Activated naive CD8-positive, alpha-beta T cell treated with anti-CD3 and anti-CD28 coated beads, Interleukin-2, amount 50 U/mL, for 24 hours (primary cell): ENCODE results near the gene F10.

Experiments
- ATAC-seq: fragments of 150-1000 bp; cut with Tn5 transposase; one replicate; pipeline ENCODE4 v1.10.0; 2021
- DNase-seq: peaks from one replicate; pipeline ENCODE4 v3.0.0; 2021
- H3K27ac Mint-ChIP-seq: one replicate; pipeline ENCODE4 v1.8.0; 2021; ENCODE audit warnings: mild to moderate bottlenecking, mixed read lengths
- H3K27me3 Mint-ChIP-seq: one replicate; pipeline ENCODE4 v1.8.0; 2021; ENCODE audit warnings: mixed read lengths
- H3K36me3 Mint-ChIP-seq: one replicate; pipeline ENCODE4 v1.8.0; 2021; ENCODE audit warnings: low read depth, mixed read lengths
- H3K4me1 Mint-ChIP-seq: one replicate; pipeline ENCODE4 v1.8.0; 2021; ENCODE audit warnings: mixed read lengths
- H3K4me3 Mint-ChIP-seq: one replicate; pipeline ENCODE4 v1.8.0; 2021; ENCODE audit warnings: mild to moderate bottlenecking, moderate library complexity, mixed read lengths
- H3K9me3 Mint-ChIP-seq: one replicate; pipeline ENCODE4 v1.8.0; 2021; ENCODE audit warnings: mixed read lengths

F10 gene

GRCh38 chr13:113083022-113083373, 39.6 kb upstream of the F10 start:
- ATAC-seq (no peak), DNase-seq (no peak)
- Mint-ChIP-seq H3K4me1 (no peaks in the 10 kb centered on the region), H3K4me3 (no peak overlapping the region), H3K27ac (no peak overlapping the region), H3K9me3 (no peaks in the 10 kb centered on the region), H3K27me3 (no peaks in the 10 kb centered on the region), H3K36me3 (no peaks in the 10 kb centered on the region)

GRCh38 chr13:113083402-113084061, 39.1 kb upstream of the F10 start:
- Mint-ChIP-seq H3K27me3 (no peaks in the 10 kb centered on the region), H3K36me3 (no peaks in the 10 kb centered on the region), H3K4me3 (no peak overlapping the region), H3K27ac (no peak overlapping the region), H3K9me3 (no peaks in the 10 kb centered on the region), H3K4me1 (no peaks in the 10 kb centered on the region)
- ATAC-seq (no peak), DNase-seq (no peak)

DNA sequence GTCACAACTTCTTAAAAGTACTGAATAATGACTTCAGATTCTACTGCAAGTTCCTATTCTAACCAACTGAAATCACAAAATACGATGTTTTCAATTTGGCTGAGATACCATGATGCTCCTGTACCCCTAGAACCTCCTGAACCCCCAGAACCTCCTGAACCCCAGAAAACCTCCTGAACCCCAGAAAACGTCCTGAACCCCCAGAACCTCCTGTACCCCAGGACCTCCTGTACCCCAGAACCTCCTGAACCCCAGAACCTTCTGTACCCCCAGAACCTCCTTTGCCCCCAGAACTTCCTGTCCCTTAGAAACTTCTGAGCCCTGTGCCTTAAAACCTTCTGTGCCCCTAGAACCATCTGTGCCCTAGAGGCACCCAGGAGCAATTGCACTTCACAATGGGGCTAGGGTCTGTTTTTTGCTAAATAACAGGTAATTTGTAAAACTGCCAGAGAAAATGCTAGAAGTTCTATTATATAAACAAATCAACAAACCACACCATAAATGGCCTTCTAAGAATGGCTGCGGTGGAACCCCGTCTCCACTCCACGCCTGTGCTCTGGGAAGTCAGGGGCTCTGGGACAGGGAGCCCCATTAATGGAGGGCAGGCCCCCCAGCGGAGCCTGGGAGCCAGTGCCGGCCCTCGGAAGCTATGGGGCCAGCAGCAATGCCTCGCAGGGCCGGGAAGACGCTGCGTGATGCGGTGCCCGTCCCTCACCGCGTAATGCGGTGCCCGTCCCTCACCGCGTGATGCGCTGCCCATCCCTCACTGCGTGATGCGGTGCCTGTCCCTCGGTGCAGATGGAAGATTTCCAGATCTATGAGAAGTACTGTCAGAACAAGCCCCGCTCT, 38.3 kb upstream of the F10 start:
- no peaks in the 10 kb centered on the region for H3K4me1 Mint-ChIP-seq
- H3K4me3 Mint-ChIP-seq, result no peak overlapping the region
- H3K9me3 Mint-ChIP-seq, result no peaks in the 10 kb centered on the region
- DNase-seq, result no peak
- ATAC-seq, result no peak
- no peak overlapping the region for H3K27ac Mint-ChIP-seq
- H3K27me3 Mint-ChIP-seq, result no peaks in the 10 kb centered on the region
- H3K36me3 Mint-ChIP-seq, result no peaks in the 10 kb centered on the region

GRCh38 chr13:113084943-113085540, 37.6 kb upstream of the F10 start:
- no peak overlapping the region for H3K27ac Mint-ChIP-seq
- H3K4me1 Mint-ChIP-seq, result no peaks in the 10 kb centered on the region
- H3K4me3 Mint-ChIP-seq, result no peak overlapping the region
- ATAC-seq (no peak), DNase-seq (no peak)
- no peaks in the 10 kb centered on the region for H3K27me3 Mint-ChIP-seq
- H3K9me3 Mint-ChIP-seq, result no peaks in the 10 kb centered on the region
- H3K36me3 Mint-ChIP-seq, result no peaks in the 10 kb centered on the region

DNA sequence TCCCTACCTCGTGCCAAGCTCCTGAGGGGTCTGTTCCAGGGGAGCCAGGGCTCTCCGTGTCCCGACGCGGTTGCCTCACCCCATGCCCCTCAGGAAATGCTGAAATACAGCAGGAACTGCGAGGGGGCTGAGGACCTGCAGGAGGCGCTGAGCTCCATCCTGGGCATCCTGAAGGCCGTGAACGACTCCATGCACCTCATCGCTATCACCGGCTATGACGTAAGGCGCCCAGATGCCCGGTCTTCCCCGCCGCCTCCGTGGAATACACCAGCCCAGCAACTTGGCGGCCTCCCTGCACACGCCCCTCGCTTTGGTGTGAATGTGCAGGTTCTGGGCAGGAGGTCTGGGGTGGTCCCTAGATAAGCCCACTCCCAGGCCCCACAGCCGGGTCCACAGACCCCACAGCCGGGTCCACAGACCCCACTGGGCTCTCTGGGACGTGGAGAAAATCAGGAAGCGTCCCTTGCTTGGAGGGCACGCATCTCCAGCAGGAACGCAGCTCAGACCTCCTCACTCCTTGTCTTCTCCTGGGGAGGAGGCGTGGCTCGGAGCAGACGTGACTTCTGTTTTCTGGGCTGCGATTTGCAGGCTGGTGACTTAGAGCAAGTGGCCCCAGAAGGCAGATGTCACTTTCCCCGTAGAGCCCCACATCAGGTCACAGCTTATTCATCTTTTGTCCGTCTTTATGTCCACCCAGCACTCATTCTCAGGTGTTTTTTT, 36.4 kb upstream of the F10 start:
- Mint-ChIP-seq H3K4me1 (no peaks in the 10 kb centered on the region), H3K27me3 (no peaks in the 10 kb centered on the region), H3K4me3 (no peak overlapping the region), H3K9me3 (no peaks in the 10 kb centered on the region), H3K27ac (no peak overlapping the region), H3K36me3 (no peaks in the 10 kb centered on the region)
- ATAC-seq (no peak), DNase-seq (no peak)

- H3K36me3 Mint-ChIP-seq, result no peaks in the 10 kb centered on the region
- DNase-seq (no peak), ATAC-seq (no peak)
- no peaks in the 10 kb centered on the region for H3K4me1 Mint-ChIP-seq
- no peaks in the 10 kb centered on the region for H3K9me3 Mint-ChIP-seq
- H3K27me3 Mint-ChIP-seq, result no peaks in the 10 kb centered on the region
- no peak overlapping the region for H3K4me3 Mint-ChIP-seq
- no peak overlapping the region for H3K27ac Mint-ChIP-seq
Observed at GRCh38 chr13:113086991-113087922, 35.3 kb upstream of the F10 start.

DNA sequence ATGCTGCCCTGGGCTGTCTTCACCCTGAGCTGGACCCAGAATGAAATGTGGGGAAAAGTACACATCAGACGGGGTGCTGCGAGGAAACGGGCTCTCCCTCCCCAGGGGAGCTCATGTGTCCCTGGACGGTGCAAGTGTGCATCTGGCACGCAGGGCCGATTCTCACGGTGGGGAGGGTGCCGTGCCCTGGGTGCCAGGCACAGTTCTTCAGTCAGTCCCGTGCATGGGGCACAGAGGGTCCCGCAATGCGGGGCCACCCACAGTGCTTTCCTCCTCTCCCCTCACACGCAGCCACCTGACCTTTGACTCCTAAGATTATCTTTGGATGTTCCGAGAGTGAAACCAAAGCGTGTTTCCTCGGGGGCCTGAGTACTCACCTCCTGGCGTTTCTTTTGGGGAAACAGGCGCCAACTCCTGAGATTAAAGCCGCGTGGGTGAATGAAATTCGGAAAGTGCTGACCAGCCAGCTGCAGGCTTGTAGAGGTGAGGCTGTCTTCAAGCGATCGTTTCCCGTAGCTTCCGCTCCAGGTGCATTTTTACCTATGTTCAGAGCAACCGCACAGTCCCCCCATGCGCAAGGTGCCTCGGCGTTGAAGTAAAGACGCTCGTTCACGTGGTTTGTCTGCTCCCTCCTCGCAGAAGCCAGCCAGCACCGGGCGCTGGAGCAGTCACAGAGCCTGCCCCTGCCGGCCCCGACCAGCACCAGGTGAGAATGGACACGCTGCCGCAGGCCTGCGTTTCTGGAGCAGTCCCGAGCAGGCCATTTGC, 34.5 kb upstream of the F10 start:
- Mint-ChIP-seq H3K4me3 (no peak overlapping the region), H3K27me3 (no peaks in the 10 kb centered on the region), H3K27ac (no peak overlapping the region), H3K36me3 (no peaks in the 10 kb centered on the region), H3K4me1 (no peaks in the 10 kb centered on the region), H3K9me3 (no peaks in the 10 kb centered on the region)
- ATAC-seq (no peak), DNase-seq (no peak)

GRCh38 chr13:113088691-113089020, 33.9 kb upstream of the F10 start:
- no peak for DNase-seq

DNA sequence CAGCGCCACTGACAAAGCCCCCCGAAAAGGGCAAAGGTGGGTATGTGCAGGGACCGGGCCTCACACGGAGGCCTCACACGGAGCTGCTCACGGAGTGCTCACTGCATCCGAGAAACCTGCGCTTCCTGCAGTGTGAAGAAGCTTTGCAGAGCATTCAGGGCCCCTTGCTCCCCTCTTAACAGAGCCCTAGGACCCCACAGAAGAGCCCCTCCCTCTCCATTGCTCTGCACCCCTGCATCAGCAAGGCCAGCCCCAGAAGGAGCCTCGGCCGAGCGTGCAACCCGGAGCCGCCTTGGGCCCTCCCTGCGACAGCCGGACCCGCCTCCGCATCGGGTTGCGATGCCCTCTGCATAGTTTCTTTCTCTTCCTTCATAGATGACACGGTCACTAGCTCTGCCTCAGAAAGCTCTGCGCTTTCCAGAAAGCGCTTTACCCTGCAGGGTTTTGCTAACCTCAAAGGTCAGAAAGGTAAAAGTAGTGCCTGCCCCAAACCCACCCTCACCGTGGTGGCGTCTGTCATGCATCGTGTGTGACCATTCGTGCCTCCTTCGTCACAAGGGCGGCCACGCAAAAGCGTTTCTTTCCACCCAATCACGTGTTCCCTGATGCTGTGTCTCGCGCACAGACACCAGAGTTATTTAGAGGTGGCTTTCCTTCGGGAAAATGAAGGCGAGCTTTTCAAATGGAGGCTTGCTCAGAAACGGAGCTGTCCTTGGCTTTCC, 32.7 kb upstream of the F10 start:
- Mint-ChIP-seq H3K4me1 (no peaks in the 10 kb centered on the region), H3K4me3 (no peak overlapping the region), H3K9me3 (no peaks in the 10 kb centered on the region), H3K27ac (no peak overlapping the region), H3K36me3 (no peaks in the 10 kb centered on the region), H3K27me3 (no peaks in the 10 kb centered on the region)
- DNase-seq (no peak), ATAC-seq (no peak)

More at GRCh38 chr13:113088691-113089020, 33.9 kb upstream of the F10 start:
- Mint-ChIP-seq H3K9me3 (no peaks in the 10 kb centered on the region), H3K36me3 (no peaks in the 10 kb centered on the region), H3K4me1 (no peaks in the 10 kb centered on the region), H3K4me3 (no peak overlapping the region), H3K27ac (no peak overlapping the region), H3K27me3 (no peaks in the 10 kb centered on the region)
- ATAC-seq, result no peak

- no peak for ATAC-seq
- Mint-ChIP-seq H3K36me3 (no peaks in the 10 kb centered on the region), H3K4me3 (no peak overlapping the region)
Observed at GRCh38 chr13:113090415-113090770, 32.2 kb upstream of the F10 start.

GRCh38 chr13:113090806-113091205, 31.8 kb upstream of the F10 start:
- no peak for DNase-seq
- H3K4me3 Mint-ChIP-seq, result no peak overlapping the region
- no peak for ATAC-seq
- no peak overlapping the region for H3K27ac Mint-ChIP-seq
- no peaks in the 10 kb centered on the region for H3K36me3 Mint-ChIP-seq
- no peaks in the 10 kb centered on the region for H3K9me3 Mint-ChIP-seq
- H3K27me3 Mint-ChIP-seq, result no peaks in the 10 kb centered on the region
- H3K4me1 Mint-ChIP-seq, result no peaks in the 10 kb centered on the region

More at GRCh38 chr13:113090415-113090770, 32.2 kb upstream of the F10 start:
- no peak overlapping the region for H3K27ac Mint-ChIP-seq
- H3K4me1 Mint-ChIP-seq, result no peaks in the 10 kb centered on the region
- no peak for DNase-seq
- no peaks in the 10 kb centered on the region for H3K27me3 Mint-ChIP-seq
- H3K9me3 Mint-ChIP-seq, result no peaks in the 10 kb centered on the region

DNA sequence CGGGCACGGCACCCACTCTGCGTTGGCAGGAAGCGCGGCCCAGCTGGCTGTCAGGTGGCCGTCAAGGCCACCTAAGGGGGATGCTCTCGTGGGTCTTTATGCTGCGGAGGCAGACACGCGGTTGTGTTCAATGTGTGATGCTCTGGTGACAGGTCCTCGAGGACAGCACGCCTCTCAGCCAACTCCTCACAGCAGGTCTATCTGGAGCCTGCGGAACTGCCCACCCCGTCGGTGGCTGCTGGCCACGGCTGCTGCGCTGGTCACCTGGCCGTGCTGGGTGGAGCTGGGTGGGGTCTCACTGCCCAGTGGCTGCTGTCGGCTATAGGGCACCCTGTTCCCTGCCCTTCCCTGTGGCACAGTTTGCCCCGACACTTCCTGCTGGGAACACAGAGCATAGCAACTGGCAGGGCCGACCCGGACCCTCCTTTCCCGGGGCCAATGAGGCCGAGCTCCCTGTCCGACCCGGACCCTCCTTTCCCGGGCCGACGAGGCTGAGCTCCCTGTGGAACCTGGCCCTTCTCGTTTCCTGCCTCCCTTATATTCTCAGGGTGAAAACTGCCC, 31.3 kb upstream of the F10 start:
- no peaks in the 10 kb centered on the region for H3K9me3 Mint-ChIP-seq
- DNase-seq (no peak), ATAC-seq (no peak)
- H3K36me3 Mint-ChIP-seq, result no peaks in the 10 kb centered on the region
- H3K4me1 Mint-ChIP-seq, result no peaks in the 10 kb centered on the region
- H3K27me3 Mint-ChIP-seq, result no peaks in the 10 kb centered on the region
- no peak overlapping the region for H3K27ac Mint-ChIP-seq
- no peak overlapping the region for H3K4me3 Mint-ChIP-seq
